Vagina (tissue), 2 donors: Measurements from ENCODE around the gene MEX3B.

Experiments
- CTCF ChIP-seq, 3 experiments: fragments of 450-650 bp in 2 of 3; fragments of 200-600 bp in 1 of 3; sonication (generic) in 1 of 3; IDR thresholded peaks; one replicate each; pipeline ENCODE4 v1.5.1; 2017 to 2019; ENCODE audit warnings: antibody characterized with exemption in 3 of 3, mild to moderate bottlenecking in 2 of 3, moderate library complexity in 2 of 3
- POLR2AphosphoS5 ChIP-seq, 2 donors: sonication (generic); formaldehyde crosslinking; IDR thresholded peaks; one replicate each; pipeline ENCODE4 v1.9.0; 2017; ENCODE audit warnings: antibody characterized with exemption in 2 of 2, mild to moderate bottlenecking in 2 of 2, low read depth in 1 of 2; ENCODE audit not compliant: insufficient read depth in 1 of 2

- TF ChIP-seq POLR2AphosphoS5 (IDR thresholded peaks at IDR 0.05; ENCODE audit: insufficient read depth in 1 of 2, low read depth in 1 of 2) (no peak), CTCF (IDR thresholded peaks at IDR 0.05) (no peak)
Observed at GRCh38 chr15:82005239-82005638, 40.6 kb downstream of the MEX3B start.
